ENCODE measurements around the gene GLRX5.

DNA sequence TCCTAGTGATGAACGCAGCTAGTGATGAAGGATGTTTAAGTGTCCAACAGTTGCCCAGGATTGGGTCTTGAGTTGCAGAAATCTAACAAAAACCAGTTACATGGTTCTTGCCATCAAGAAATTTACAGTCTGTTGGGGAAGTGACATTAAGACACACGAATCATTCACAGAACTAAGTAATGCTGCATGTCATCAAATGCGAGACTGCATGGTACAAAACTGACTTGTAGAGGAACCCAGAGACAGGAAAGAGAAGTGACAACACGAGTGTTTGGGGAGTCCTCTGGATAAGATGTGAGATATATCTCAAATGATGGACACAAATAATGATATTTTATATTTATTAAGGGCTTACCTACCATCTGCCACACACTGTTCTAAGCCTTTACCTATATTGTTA is 12.3 kb upstream of the GLRX5 start:
- TF ChIP-seq, protein P1, sequence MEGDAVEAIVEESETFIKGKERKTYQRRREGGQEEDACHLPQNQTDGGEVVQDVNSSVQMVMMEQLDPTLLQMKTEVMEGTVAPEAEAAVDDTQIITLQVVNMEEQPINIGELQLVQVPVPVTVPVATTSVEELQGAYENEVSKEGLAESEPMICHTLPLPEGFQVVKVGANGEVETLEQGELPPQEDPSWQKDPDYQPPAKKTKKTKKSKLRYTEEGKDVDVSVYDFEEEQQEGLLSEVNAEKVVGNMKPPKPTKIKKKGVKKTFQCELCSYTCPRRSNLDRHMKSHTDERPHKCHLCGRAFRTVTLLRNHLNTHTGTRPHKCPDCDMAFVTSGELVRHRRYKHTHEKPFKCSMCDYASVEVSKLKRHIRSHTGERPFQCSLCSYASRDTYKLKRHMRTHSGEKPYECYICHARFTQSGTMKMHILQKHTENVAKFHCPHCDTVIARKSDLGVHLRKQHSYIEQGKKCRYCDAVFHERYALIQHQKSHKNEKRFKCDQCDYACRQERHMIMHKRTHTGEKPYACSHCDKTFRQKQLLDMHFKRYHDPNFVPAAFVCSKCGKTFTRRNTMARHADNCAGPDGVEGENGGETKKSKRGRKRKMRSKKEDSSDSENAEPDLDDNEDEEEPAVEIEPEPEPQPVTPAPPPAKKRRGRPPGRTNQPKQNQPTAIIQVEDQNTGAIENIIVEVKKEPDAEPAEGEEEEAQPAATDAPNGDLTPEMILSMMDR (IDR thresholded peaks at IDR 0.05): no peak
- TF ChIP-seq POLR2A (IDR thresholded peaks at IDR 0.05): no peak
